Progenitor cell of endocrine pancreas (in vitro differentiated cells): Measurements from ENCODE around the gene C1orf21. TPM values are rescaled to one million over a fixed set of nuclear protein-coding genes. Genes with fewer than 3 reads are reported as not detected.

ENCODE experiments used
- DNase-seq: peaks from one replicate; pipeline ENCODE4 v3.0.0; 2021; ENCODE audit warnings: low spot score; ENCODE audit not compliant: unreplicated experiment
- H3K27ac Mint-ChIP-seq: 2 replicates; pipeline ENCODE4 v1.8.0; 2021; ENCODE audit warnings: mild to moderate bottlenecking, moderate library complexity, mixed read lengths
- H3K27me3 Mint-ChIP-seq: 2 replicates; pipeline ENCODE4 v1.8.0; 2021; ENCODE audit warnings: mixed read lengths
- H3K36me3 Mint-ChIP-seq: 2 replicates; pipeline ENCODE4 v1.8.0; 2022; ENCODE audit warnings: mixed read lengths; ENCODE audit not compliant: insufficient read depth
- H3K4me1 Mint-ChIP-seq: 2 replicates; pipeline ENCODE4 v1.8.0; 2021; ENCODE audit warnings: low read depth, mixed read lengths
- H3K4me3 Mint-ChIP-seq: 2 replicates; pipeline ENCODE4 v1.8.0; 2021; ENCODE audit warnings: low read depth, mild to moderate bottlenecking, moderate library complexity, mixed read lengths
- H3K9me3 Mint-ChIP-seq: 2 replicates; pipeline ENCODE4 v1.8.0; 2021; ENCODE audit warnings: low read depth, mixed read lengths
- CTCF ChIP-seq: fragments of 200-600 bp; sonication (generic); IDR thresholded peaks from one replicate; pipeline ENCODE4 v1.5.0; 2021; ENCODE audit warnings: antibody characterized with exemption, mild to moderate bottlenecking; ENCODE audit not compliant: unreplicated experiment
- total RNA-seq: library from RNA; stranded (reverse); gene quantifications from 2 replicates; pipeline ENCODE4 v1.2.1, GENCODE V29; 2021

Gene C1orf21
- total RNA-seq, 1 donor from 2014 or later, result 10.0 TPM

DNA sequence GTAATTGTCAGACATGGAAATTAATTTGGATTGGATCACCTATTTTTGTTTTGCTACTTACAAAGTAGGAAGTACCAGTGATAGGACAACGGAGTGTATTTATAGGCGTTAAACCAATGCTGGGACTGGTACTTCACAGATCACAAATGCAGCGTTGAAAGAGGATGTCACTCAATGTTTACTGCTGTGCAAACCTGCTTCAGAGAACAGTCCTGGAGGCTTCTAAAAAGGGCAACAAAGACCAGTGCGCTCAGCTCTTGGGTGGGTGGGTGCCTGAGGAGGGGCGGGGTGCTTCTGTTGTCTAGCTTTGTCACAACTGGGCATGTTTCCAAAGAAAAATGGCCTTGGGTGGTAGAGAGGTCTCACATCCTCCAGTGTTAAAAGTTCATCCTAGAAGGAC is 2.1 kb downstream of the C1orf21 start:
- no peaks in the 10 kb centered on the region for H3K9me3 Mint-ChIP-seq
- no peak overlapping the region for H3K27ac Mint-ChIP-seq
- peaks cover 12% of the 10 kb centered on the region for H3K4me1 Mint-ChIP-seq
- H3K36me3 Mint-ChIP-seq, result no peaks in the 10 kb centered on the region
- peaks cover 61% of the 10 kb centered on the region for H3K27me3 Mint-ChIP-seq
- no peak for TF ChIP-seq CTCF
- no peak for DNase-seq
- H3K4me3 Mint-ChIP-seq, result peak overlapping the region; percentile 72

- Mint-ChIP-seq H3K27ac (no peak overlapping the region), H3K4me1 (peaks cover 12% of the 10 kb centered on the region), H3K27me3 (peaks cover 57% of the 10 kb centered on the region), H3K9me3 (no peaks in the 10 kb centered on the region), H3K36me3 (no peaks in the 10 kb centered on the region), H3K4me3 (no peak overlapping the region)
- no peak for TF ChIP-seq CTCF
- DNase-seq, result no peak
These were observed 2.6 kb downstream of the C1orf21 start for GRCh38 chr1:184389446-184389845.

DNA sequence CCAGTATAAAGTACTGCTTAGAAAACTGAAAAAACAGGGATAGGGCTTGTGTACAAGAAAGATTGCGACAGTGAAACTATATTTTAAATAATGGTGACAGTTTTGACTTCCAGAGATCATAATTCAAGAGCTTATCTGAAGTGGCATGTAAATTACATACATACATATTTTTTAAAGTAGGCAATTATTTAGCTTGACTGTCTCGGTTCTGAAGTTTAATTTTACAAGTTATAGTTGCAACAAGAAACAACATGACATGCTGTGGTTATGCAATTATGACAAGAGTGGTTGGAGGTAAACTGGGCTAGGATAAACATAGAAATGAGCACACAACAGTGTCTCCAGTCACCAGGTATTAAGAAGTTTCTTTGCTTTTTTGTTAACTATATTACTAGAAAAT is 4.1 kb downstream of the C1orf21 start:
- Mint-ChIP-seq H3K4me1 (peaks cover 14% of the 10 kb centered on the region), H3K27ac (no peak overlapping the region), H3K4me3 (no peak overlapping the region), H3K9me3 (no peaks in the 10 kb centered on the region), H3K36me3 (no peaks in the 10 kb centered on the region), H3K27me3 (peaks cover 42% of the 10 kb centered on the region)
- TF ChIP-seq CTCF, result no peak
- DNase-seq, result no peak

DNA sequence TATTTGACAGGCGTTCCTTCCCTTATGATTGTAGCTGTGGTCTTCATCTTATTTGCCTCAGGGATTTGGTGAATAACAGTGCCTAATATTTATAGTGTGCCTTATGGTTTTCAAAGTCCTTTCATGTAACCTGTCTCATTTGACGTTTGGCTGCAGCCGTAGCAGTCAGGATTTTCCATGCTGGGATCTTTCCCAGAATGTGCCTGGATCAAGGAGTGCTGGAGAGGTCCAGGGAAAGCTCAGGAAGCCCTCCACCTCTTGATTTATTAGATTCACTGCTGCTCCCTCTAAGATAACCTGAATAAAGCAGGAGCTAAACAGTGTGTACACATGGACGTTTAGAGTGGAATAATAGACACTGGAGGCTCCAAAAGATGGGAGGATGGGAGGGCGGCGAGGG is 5.2 kb downstream of the C1orf21 start:
- Mint-ChIP-seq H3K4me1 (peaks cover 12% of the 10 kb centered on the region), H3K9me3 (no peaks in the 10 kb centered on the region), H3K36me3 (no peaks in the 10 kb centered on the region), H3K27ac (no peak overlapping the region), H3K4me3 (no peak overlapping the region), H3K27me3 (peaks cover 47% of the 10 kb centered on the region)
- no peak for DNase-seq
- TF ChIP-seq CTCF, result no peak

- H3K27ac Mint-ChIP-seq, result no peak overlapping the region
- no peak overlapping the region for H3K4me3 Mint-ChIP-seq
- H3K36me3 Mint-ChIP-seq, result no peaks in the 10 kb centered on the region
- peaks cover 12% of the 10 kb centered on the region for H3K4me1 Mint-ChIP-seq
- TF ChIP-seq CTCF, result no peak
- no peaks in the 10 kb centered on the region for H3K9me3 Mint-ChIP-seq
- DNase-seq, result no peak
- H3K27me3 Mint-ChIP-seq, result peaks cover 43% of the 10 kb centered on the region
These were observed 6.1 kb downstream of the C1orf21 start for GRCh38 chr1:184392779-184393522.
